Stimulated activated naive B cell treated with anti-CD40 and anti-IgM and Interleukin-4, amounts not matched to agents 10 μg/mL and 1 μg/mL and 100 μg/mL, for 72 hours (primary cell): ENCODE results near the gene MYOM3.
A peak's percentile ranks its signal among the peaks of the same experiment; 100 is the strongest.

Experiments
- ATAC-seq, 2 donors: fragments of 150-1000 bp; cut with Tn5 transposase; replicated peaks; 2 replicates each; pipeline ENCODE4 v1.10.0; 2021; ENCODE audit warnings: moderate library complexity in 1 of 2
- DNase-seq: peaks from one replicate; pipeline ENCODE4 v3.0.0; 2021
- H3K27ac Mint-ChIP-seq: one replicate; pipeline ENCODE4 v1.8.0; 2022; ENCODE audit warnings: mild to moderate bottlenecking, mixed read lengths
- H3K27me3 Mint-ChIP-seq, 2 donors: one replicate each; pipeline ENCODE4 v1.8.0; 2022; ENCODE audit warnings: mixed read lengths in 2 of 2
- H3K36me3 Mint-ChIP-seq, 2 donors: one replicate each; pipeline ENCODE4 v1.8.0; 2022; ENCODE audit warnings: mixed read lengths in 2 of 2, mild to moderate bottlenecking in 1 of 2
- H3K4me1 Mint-ChIP-seq, 2 donors: one replicate each; pipeline ENCODE4 v1.8.0; 2022; ENCODE audit warnings: mixed read lengths in 2 of 2, mild to moderate bottlenecking in 1 of 2
- H3K4me3 Mint-ChIP-seq, 2 donors: one replicate each; pipeline ENCODE4 v1.8.0; 2022; ENCODE audit warnings: mild to moderate bottlenecking in 2 of 2, mixed read lengths in 2 of 2, moderate library complexity in 1 of 2
- H3K9me3 Mint-ChIP-seq, 2 donors: one replicate each; pipeline ENCODE4 v1.8.0; 2022; ENCODE audit warnings: mixed read lengths in 2 of 2, mild to moderate bottlenecking in 1 of 2

The MYOM3 gene

DNA sequence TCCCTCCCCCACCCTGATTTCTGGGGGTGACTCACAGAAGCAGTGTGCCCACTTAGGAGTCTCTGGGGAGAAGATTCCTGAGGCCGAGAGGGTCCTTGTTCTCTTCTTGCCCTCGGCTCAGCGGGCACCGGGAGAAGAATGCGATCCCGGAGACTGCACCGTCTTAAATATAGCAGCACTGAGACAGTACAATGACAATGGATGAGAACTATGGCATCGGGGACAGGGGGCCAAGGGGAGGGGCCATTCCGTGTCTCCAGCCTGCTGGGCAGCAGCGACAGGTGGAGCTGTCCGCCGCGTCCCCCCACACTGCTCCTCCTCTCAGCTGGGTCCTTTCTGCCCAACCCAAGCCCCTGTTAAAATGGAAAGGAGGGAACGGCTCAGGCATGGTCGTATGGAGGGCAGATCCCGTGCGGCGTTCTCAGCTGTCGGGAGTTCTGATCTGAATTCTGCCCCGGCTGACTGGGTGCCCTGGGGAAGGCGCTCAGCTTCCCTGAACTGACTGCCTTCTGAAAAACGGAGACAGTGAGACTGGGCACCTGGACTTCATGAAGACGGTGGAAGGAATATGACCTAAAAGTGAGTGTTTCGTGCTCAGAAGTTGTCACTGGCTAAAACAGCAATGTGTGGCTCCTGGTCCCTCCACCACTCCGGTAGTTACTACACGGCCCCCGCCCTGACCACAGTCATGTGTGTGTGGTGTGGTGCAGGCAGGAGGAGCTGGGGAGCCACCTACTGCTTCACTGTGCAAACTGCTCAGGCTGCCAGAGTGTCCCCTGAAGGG is at the start of gene MYOM3:
Gene MYOM3, minus strand, starts transcription at position 140 of the 784 bp plus-strand sequence. CDS start 3,499 bp downstream, outside the sequence.
- DNase-seq (peak; percentile 27), ATAC-seq (peak; percentile 98)
- H3K4me1 Mint-ChIP-seq: peaks cover 7 to 11% of the 10 kb centered on the region in 2 donors
- H3K36me3 Mint-ChIP-seq: no peaks in the 10 kb centered on the region
- H3K4me3 Mint-ChIP-seq: peak within 1 kb of the TSS; percentile 32 to 58
- H3K9me3 Mint-ChIP-seq: no peaks in the 10 kb centered on the region
- H3K27ac Mint-ChIP-seq: no peak within 1 kb of the TSS
- peaks cover 36 to 48% of the 10 kb centered on the region in 2 donors for H3K27me3 Mint-ChIP-seq

DNA sequence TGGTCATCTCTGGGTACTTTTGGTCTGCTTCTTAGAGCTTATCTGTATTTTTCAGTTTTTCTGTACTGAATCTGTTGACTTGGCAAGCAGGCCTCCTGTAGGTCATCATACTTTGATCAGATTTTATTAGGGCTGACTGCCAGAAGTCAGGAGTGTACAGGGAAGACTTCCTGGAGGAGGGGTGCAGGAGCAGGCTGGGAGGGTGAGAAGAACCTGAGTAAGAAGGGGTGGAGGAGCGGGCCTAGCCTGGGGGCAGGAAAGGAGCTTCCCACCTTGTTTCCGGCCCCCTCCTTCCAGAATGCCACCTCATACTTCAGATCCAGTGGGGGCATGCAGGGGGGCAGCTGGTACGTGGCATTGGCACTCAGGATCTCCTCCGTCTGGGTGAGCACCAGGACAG is 49.3 kb upstream of the MYOM3 start:
- Mint-ChIP-seq H3K27ac (peak overlapping the region; percentile 56), H3K9me3 (no peaks in the 10 kb centered on the region), H3K4me1 (peaks cover under 1 to 18% of the 10 kb centered on the region in 2 donors), H3K4me3 (no peak overlapping the region), H3K27me3 (no peaks in the 10 kb centered on the region), H3K36me3 (peaks cover 71 to 73% of the 10 kb centered on the region in 2 donors)
- ATAC-seq (no peak), DNase-seq (no peak)

DNA sequence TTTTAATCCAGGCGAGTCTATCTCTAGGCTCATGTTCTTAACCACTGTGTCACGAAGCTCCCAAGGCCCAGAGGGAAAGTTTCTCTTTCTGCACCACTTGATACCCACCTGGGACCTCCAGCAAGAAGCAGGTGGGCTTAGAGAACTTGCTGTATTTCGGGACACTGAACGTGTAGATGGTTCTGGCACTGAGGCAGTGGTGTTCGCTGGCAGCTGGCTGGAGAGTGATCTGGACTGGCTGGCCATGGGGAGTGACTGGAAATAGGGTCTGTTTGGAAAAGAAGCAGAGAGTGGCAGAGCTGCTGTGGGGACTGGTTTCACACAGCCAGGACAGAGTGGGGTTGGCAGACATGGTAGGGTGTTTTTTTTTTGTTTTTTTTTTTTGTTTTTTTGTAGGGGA is 47.4 kb upstream of the MYOM3 start:
- H3K4me3 Mint-ChIP-seq: no peak overlapping the region
- no peaks in the 10 kb centered on the region for H3K27me3 Mint-ChIP-seq
- H3K36me3 Mint-ChIP-seq: peaks cover 64 to 68% of the 10 kb centered on the region in 2 donors
- ATAC-seq: no peak
- H3K4me1 Mint-ChIP-seq: peaks cover 10 to 26% of the 10 kb centered on the region in 2 donors
- no peak overlapping the region for H3K27ac Mint-ChIP-seq
- no peak for DNase-seq
- no peaks in the 10 kb centered on the region for H3K9me3 Mint-ChIP-seq

DNA sequence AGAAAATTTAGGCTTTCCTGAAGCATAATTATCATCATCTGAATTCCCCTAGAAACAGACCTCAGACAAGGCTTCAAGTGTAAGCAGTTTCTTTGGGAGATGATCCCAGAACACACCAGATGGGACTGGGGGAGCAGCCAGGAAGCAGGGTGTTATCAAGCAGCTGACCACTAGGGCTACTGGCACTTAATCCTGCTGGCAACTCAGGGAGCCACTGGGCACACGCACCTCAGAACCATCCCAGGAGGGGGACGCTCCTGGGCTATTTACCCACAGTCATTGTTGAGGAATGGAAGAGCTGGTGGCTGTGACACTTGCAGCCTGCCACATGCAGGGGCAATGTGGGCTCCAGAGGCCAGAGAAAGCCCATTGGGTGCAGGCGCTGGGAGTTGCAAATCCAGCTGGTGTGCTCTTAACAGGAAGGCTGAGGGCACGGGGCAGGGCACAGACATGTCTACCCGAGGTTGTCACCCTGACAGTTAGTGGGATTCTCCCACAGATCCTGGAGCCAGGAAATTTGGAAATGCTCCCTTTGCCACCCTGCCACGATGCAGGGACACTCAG is 46.1 kb upstream of the MYOM3 start:
- H3K27ac Mint-ChIP-seq: no peak overlapping the region
- no peak for ATAC-seq
- H3K27me3 Mint-ChIP-seq: no peaks in the 10 kb centered on the region
- H3K36me3 Mint-ChIP-seq: peaks cover 59 to 65% of the 10 kb centered on the region in 2 donors
- H3K4me3 Mint-ChIP-seq: no peak overlapping the region
- H3K4me1 Mint-ChIP-seq: peaks cover 10 to 26% of the 10 kb centered on the region in 2 donors
- no peak for DNase-seq
- H3K9me3 Mint-ChIP-seq: no peaks in the 10 kb centered on the region

DNA sequence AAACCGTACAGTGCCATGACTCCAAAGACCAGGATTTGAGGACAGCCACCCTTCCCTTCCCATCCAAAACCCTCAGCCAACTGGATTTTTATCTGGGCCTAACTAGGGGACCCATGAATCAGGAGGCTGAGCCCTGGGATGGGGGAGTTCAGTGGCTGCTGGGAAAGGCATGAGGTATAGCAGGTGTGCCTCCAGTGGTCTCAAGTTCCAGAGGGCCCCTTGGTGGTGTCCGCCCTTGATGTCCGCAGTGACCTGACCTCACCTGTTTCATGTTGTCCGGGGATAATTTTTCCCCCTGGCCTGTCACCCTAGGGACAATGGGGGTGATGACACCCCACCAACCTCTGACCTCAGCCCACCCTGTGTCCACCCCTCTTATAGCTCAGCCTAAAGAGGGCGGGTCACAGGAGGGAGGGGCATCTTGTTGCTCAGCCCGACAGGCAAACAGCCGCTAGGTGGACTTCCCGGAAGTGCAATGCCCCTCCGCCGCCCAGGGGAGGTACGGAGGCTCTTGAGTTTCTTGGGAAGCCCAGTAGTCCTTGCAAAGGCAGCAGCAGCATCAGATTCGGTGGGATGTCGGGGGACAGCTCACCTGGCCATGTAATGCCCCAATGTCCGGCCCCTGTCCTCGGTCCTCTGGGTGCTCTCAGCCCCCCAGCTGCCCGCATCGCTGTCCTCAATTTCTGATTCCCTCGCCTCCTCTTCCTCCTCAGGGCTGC is 44.8 kb upstream of the MYOM3 start:
- no peak overlapping the region for H3K27ac Mint-ChIP-seq
- ATAC-seq: no peak
- H3K27me3 Mint-ChIP-seq: no peaks in the 10 kb centered on the region
- peaks cover 10 to 26% of the 10 kb centered on the region in 2 donors for H3K4me1 Mint-ChIP-seq
- no peak for DNase-seq
- no peaks in the 10 kb centered on the region for H3K9me3 Mint-ChIP-seq
- no peak overlapping the region for H3K4me3 Mint-ChIP-seq
- peaks cover 49 to 56% of the 10 kb centered on the region in 2 donors for H3K36me3 Mint-ChIP-seq

DNA sequence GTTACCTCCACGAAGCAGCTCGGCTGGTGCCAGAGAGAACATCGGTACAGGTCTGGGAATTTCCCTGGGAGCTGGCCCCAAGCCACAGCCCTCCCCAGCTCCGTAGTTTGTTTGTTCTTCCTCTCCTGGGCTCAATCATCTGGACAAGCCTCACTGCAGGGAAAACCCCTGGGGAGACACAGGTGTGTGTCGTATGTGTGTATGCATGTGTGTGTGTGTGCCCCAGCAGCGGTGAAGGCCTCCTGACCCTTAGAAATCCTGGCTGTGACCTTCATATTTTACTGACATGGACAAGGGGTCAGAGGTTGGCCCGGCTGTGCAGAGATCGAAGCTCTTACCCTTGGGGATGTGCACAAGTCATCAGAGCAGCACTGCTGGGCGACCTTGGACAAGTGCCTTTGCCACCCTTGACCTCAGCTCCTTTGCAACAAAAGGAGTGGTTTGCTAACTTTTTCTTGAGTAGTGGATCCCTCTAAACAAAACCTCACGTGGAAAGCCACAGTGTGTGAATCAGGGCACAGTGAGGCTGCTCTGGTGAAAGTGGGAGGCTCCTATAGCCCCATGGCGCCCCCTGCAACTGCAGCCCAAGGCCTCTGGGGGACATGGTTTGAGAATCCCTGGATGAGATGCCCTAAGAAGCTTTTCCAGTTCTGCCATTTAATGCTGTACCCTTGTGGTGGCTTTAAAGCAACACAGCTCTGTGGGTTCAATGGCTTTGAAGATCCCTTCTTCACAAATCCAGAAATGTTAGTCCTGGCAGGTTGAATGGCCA is 43.3 kb upstream of the MYOM3 start:
- H3K36me3 Mint-ChIP-seq: peaks cover 42 to 46% of the 10 kb centered on the region in 2 donors
- DNase-seq (peak; percentile 17), ATAC-seq (peak in 1 of 2 donors; percentile 50)
- no peaks in the 10 kb centered on the region for H3K9me3 Mint-ChIP-seq
- peak overlapping the region; percentile 69 for H3K27ac Mint-ChIP-seq
- peak overlapping the region in 1 of 2 donors; percentile 8 for H3K4me3 Mint-ChIP-seq
- H3K4me1 Mint-ChIP-seq: peaks cover 20 to 41% of the 10 kb centered on the region in 2 donors
- H3K27me3 Mint-ChIP-seq: no peaks in the 10 kb centered on the region

DNA sequence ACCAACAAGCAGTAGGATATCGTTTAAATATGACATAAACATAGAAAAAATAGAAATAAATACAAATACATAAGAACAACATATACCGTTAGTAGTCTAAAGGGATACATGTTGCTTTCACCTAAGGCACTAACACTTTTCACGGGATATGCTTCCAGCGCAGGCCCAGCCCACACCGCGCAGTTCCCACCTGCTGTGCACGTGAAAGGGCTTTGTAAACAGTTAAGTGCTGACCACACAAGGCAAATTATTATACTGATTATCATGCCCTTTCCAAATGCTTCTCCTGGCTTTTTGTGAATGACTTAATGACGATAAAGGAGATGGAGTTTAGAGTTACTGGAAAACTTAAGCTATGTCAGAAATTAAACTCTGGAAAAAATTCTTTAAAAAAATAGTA is 42.3 kb upstream of the MYOM3 start:
- ATAC-seq (no peak), DNase-seq (no peak)
- Mint-ChIP-seq H3K4me3 (no peak overlapping the region), H3K36me3 (peaks cover 34 to 40% of the 10 kb centered on the region in 2 donors), H3K27ac (no peak overlapping the region), H3K27me3 (no peaks in the 10 kb centered on the region), H3K9me3 (no peaks in the 10 kb centered on the region), H3K4me1 (peaks cover 23 to 42% of the 10 kb centered on the region in 2 donors)

DNA sequence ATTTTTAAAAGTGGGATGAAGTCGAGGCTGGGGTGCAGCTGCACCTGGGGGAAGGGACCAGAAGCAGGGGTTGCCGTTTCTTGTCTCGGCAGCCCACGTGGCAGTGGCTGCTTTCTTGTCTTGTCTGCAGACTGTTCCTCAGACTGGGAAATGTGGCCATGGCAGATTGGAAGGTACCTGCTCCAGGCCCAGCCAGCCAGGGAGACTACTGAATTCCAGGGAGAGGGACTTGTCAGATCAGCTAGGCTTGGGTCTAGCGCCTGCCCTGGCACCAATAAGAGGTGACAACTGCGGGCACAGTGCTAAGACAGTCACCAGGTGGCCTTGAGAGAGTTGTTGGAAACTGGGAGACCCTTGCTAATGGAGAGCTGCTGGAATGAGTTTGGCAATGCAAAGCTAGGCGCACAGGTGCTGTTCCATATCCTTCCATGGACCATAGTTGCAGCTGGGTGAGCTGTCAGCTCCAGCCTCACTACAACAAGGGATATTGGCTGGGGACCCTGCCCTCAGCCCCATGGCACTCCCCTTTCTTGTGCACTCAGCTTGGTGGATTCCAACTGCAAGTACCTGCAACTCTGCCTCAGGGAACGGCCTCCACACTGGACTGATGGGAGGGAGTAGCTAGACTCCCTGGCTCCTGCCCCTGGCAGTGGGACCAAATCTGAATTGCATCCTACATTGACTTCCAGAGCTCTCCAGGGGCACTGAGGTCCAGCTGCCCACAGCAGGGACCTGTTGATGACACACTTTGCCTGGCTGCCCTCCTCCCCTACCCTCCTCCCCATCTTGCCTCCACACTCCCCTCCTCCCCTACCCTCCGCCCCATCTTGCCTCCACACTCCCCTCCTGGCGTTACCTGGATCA is 40.9 kb upstream of the MYOM3 start:
- no peaks in the 10 kb centered on the region for H3K27me3 Mint-ChIP-seq
- no peaks in the 10 kb centered on the region for H3K9me3 Mint-ChIP-seq
- DNase-seq (no peak), ATAC-seq (no peak)
- H3K4me3 Mint-ChIP-seq: no peak overlapping the region
- H3K36me3 Mint-ChIP-seq: peaks cover 22 to 29% of the 10 kb centered on the region in 2 donors
- peaks cover 23 to 42% of the 10 kb centered on the region in 2 donors for H3K4me1 Mint-ChIP-seq
- H3K27ac Mint-ChIP-seq: no peak overlapping the region

DNA sequence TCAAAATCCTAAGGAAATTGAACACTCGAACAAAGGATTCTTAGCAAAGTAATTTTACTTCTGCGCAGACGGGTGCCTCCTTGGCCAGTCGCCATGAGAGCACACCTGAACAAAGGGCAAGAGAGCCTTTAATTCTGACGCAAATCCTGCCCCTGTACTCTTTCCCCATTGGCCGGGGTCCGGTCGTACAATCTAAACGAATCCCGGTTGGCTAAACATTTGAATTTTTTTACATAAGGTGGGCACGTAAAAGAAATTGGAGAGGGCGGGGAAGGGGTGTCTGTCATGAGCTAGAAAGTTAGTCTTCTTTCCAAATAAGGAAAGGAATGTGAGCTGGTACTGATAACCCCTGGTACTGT is 39.2 kb upstream of the MYOM3 start:
- Mint-ChIP-seq H3K4me1 (peaks cover 22 to 40% of the 10 kb centered on the region in 2 donors), H3K27me3 (peaks cover 0 to 3% of the 10 kb centered on the region in 2 donors), H3K27ac (peak overlapping the region; percentile 14)

DNA sequence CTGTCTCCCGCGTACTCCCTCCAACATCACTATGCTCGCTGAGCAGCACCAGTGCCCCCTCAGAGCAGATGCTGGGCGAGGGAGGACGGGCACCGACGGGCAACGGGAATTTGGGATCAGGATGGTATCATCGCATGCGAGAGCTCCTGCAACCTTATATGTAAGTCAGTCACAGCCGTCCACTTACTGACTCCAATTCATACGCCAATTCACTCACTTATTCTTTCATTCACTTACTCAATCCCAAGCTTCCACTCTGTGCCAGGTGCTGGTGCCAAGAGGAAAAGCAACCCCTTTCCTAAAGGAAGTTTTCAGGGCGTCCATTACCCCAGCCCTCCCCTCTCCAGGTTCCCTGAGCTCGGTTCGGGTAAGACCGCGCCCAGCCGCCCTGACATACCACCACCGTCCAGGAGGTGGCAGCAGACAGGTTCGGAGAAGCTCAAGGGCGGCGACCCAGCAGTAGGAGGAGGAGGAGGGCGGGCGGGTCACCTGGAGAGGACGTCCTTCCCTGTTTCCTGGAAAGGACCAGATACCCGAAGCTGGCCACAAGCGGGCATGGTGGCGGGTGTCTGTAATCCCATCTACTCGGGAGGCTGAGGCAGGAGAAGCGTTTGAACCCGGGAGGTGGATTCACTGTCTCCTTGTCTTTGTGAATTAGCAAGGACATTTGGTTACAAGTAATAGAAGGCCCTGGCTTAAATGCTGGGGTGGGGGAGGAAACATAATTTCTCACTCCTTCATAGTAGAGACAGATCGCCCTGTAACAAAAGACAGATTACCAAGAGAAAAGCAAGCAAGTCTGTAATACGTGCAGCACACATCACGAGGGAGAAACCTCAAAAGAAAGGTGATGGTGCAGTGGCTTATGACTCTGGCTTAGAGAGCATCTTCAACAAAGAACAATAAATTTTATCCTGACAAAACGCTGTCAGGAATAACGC is 38.6 kb upstream of the MYOM3 start:
- peak overlapping the region; percentile 76 for H3K27ac Mint-ChIP-seq
- peak overlapping the region; percentile 72 to 78 for H3K4me3 Mint-ChIP-seq
- H3K27me3 Mint-ChIP-seq: peaks cover 0 to 4% of the 10 kb centered on the region in 2 donors
- peaks cover 9 to 12% of the 10 kb centered on the region in 2 donors for H3K36me3 Mint-ChIP-seq
- ATAC-seq (peak; percentile 87 to 92), DNase-seq (peak; percentile 74)
- H3K9me3 Mint-ChIP-seq: no peaks in the 10 kb centered on the region
- peaks cover 19 to 33% of the 10 kb centered on the region in 2 donors for H3K4me1 Mint-ChIP-seq

More for the DNA sequence above, 39.2 kb upstream of the MYOM3 start:
- peak overlapping the region; percentile 72 to 78 for H3K4me3 Mint-ChIP-seq
- ATAC-seq (peak; percentile 41 to 47), DNase-seq (no peak)
- peaks cover 15% of the 10 kb centered on the region in 2 donors for H3K36me3 Mint-ChIP-seq
- H3K9me3 Mint-ChIP-seq: no peaks in the 10 kb centered on the region

DNA sequence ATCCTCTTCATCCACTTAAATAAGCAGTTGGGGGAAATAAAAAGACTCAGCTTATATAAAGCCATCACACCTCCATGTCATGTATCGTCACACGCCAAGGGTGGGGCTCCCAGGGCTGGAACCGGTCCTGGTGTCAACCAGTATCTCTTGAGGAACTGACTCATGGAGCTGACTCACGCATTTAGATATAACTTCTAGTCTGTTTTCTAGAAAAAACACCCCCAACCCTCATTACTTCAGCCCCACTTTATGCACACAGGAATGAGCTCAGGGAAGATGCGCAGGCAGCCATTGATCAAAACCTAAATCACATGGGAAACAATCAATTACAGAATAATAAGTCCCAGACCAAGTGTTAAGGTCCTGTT is 37.9 kb upstream of the MYOM3 start:
- Mint-ChIP-seq H3K36me3 (peaks cover 4 to 7% of the 10 kb centered on the region in 2 donors), H3K9me3 (no peaks in the 10 kb centered on the region), H3K27ac (no peak overlapping the region), H3K4me1 (peaks cover 13 to 27% of the 10 kb centered on the region in 2 donors), H3K27me3 (peaks cover 0 to 4% of the 10 kb centered on the region in 2 donors), H3K4me3 (no peak overlapping the region)
- ATAC-seq (no peak), DNase-seq (no peak)

DNA sequence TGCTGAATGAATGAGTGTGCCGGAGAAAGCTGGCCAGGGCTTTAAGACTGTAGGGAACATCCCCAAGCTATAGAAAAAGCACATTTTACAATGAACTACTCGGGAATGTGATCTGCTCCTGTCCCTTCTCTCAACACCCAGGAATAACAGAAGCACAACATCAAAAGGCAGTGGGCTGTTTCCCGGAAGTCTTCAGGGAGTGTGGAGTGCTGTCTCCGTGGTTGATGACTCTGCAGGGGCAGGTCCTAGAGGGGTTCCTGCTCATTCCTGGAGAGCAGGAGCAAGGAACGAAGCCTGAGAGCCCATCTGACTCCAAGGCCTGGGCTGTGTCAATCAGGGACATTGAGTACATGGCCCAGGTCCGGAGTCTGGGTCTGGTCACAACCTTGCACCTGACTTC is 35.9 kb upstream of the MYOM3 start:
- Mint-ChIP-seq H3K36me3 (no peaks in the 10 kb centered on the region), H3K9me3 (no peaks in the 10 kb centered on the region), H3K4me3 (no peak overlapping the region), H3K27me3 (peaks cover 5 to 9% of the 10 kb centered on the region in 2 donors), H3K4me1 (peaks cover 15 to 29% of the 10 kb centered on the region in 2 donors), H3K27ac (no peak overlapping the region)
- no peak for DNase-seq
- no peak for ATAC-seq
